AG04450 (cell line): Measurements from ENCODE around the gene LRRC49. TPM values are rescaled to one million over a fixed set of nuclear protein-coding genes. Genes with fewer than 3 reads are reported as not detected.

Experiments used
- CTCF ChIA-PET: fragments of 300-600, 350-600 bp; formaldehyde crosslinking; extraction: SDS; loops from one replicate; lab custom pipeline; 2022; ENCODE audit warnings: antibody characterized with exemption, inconsistent platforms; lab: Charles Lee
- POLR2A ChIA-PET: fragments of 350-600 bp; formaldehyde crosslinking; extraction: SDS; loops from one replicate; lab custom pipeline; 2021; ENCODE audit warnings: antibody characterized with exemption, inconsistent platforms; lab: Yijun Ruan, JAX
- DNase-seq: peaks from one replicate; pipeline ENCODE4 v3.0.0-alpha.2; 2011; ENCODE audit warnings: low read depth, low spot score
- H3K27ac ChIP-seq: one replicate; pipeline ENCODE4 v1.5.1; 2012; ENCODE audit warnings: low read depth, low read length, control low read depth
- H3K27me3 ChIP-seq: one replicate; pipeline ENCODE4 v1.6.0; 2012; ENCODE audit warnings: low read length; ENCODE audit not compliant: control insufficient read depth, insufficient read depth
- H3K4me3 ChIP-seq: 2 replicates; pipeline ENCODE4 v1.5.1; 2011; ENCODE audit warnings: mild to moderate bottlenecking, low read depth, low read length, control low read depth
- H3K9me3 ChIP-seq: 2 replicates; pipeline ENCODE4 v1.5.1; 2012; ENCODE audit warnings: low read length; ENCODE audit not compliant: control insufficient read depth, insufficient read depth
- polyA plus RNA-seq: library from polyadenylated mRNA; depleted of rRNA; stranded (reverse); fragments of >200 nt; gene quantifications from 2 replicates; pipeline ENCODE4 v1.2.3, GENCODE V29; 2011
- TF ChIP-seq, protein P1 (sequence below): IDR thresholded peaks from 2 replicates; pipeline ENCODE4 v1.5.1; 2011; ENCODE audit warnings: low read depth, low read length, control low read depth, inconsistent platforms

The LRRC49 gene
- polyA plus RNA-seq, 1 experiment, result 25.0 TPM

- Histone ChIP-seq H3K27me3 (no peaks in the 10 kb centered on the region), H3K27ac (no peak overlapping the region), H3K4me3 (no peak overlapping the region), H3K9me3 (no peaks in the 10 kb centered on the region)
- no peak for DNase-seq
- TF ChIP-seq, protein P1, sequence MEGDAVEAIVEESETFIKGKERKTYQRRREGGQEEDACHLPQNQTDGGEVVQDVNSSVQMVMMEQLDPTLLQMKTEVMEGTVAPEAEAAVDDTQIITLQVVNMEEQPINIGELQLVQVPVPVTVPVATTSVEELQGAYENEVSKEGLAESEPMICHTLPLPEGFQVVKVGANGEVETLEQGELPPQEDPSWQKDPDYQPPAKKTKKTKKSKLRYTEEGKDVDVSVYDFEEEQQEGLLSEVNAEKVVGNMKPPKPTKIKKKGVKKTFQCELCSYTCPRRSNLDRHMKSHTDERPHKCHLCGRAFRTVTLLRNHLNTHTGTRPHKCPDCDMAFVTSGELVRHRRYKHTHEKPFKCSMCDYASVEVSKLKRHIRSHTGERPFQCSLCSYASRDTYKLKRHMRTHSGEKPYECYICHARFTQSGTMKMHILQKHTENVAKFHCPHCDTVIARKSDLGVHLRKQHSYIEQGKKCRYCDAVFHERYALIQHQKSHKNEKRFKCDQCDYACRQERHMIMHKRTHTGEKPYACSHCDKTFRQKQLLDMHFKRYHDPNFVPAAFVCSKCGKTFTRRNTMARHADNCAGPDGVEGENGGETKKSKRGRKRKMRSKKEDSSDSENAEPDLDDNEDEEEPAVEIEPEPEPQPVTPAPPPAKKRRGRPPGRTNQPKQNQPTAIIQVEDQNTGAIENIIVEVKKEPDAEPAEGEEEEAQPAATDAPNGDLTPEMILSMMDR, result no peak
- ChIA-PET POLR2A (no interaction called here), CTCF (no interaction called here)
Observed at GRCh38 chr15:70967646-70968045, 75.0 kb downstream of the LRRC49 start.

GRCh38 chr15:70974004-70974832, 81.6 kb downstream of the LRRC49 start:
- ChIA-PET POLR2A (no interaction called here), CTCF (interaction anchor here (0.6 to 2.1 kb wide), 18 partner anchors 9 to 828 kb away, joined by 3 to 11 read pairs (median 4); no protein-coding TSS in a partner anchor)
- DNase-seq, result peak; percentile 36
- Histone ChIP-seq H3K9me3 (no peaks in the 10 kb centered on the region), H3K27ac (no peak overlapping the region), H3K4me3 (no peak overlapping the region), H3K27me3 (no peaks in the 10 kb centered on the region)
- TF ChIP-seq, protein P1, result peak; percentile 51

DNA sequence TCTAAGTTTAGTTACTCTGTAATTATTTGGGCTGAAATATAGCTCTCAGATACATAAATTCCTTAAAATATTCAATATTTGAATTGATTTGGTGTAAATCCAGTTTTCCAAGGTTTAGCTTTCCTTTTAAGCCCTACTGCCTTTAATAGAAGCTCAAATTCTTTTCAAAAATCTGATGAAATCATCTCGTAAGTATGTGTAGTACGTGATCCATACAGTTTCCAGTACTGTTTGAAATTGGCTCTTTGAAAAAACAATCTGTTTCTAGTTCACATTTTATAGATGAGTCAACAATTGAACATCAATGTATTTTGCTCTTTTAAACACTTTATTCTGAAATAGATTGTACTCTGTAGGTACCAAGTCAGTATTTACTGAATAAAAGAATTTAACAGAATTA, 84.2 kb downstream of the LRRC49 start:
- Histone ChIP-seq H3K27me3 (no peaks in the 10 kb centered on the region), H3K27ac (no peak overlapping the region), H3K9me3 (no peaks in the 10 kb centered on the region), H3K4me3 (no peak overlapping the region)
- POLR2A ChIA-PET, result no interaction called here
- DNase-seq, result peak; percentile 41
- CTCF ChIA-PET, result interaction anchor here (0.6 to 1.4 kb wide), 5 partner anchors 35 to 825 kb away, joined by 3 to 5 read pairs (median 4); no protein-coding TSS in a partner anchor
- TF ChIP-seq, protein P1, result no peak

DNA sequence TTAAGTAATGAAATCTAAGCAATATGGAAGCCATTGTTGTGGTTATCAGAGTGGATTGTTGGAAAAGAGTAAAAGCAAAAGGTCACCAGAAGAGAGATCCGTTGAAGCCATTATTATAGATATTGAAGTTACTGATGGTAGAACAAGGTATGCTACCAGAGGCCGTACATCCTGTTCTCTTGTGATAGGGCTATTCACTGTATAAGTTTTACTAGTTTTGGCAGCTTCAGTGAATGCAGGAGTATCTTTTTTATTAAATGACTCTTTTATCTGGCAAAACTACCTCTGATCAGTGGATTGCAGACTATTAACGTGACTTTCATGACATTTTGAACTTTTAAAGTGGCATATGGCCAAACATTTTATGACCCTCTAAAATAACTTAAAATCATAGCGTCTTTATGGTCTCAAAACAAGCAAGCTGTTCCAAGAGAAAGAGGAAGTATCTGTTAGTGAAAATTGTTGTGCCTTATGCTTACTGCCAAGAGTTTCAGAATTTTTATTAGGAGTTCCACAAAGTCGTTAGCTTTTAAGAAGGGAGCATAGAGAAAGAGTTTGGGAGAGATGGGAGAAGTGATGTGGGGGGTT, 102.9 kb downstream of the LRRC49 start:
- H3K27me3 ChIP-seq, result no peaks in the 10 kb centered on the region
- POLR2A ChIA-PET, result no interaction called here
- peaks cover 10% of the 10 kb centered on the region for H3K9me3 ChIP-seq
- CTCF ChIA-PET, result interaction anchor here (1.2 to 1.6 kb wide), 2 partner anchors 10 to 16 kb away, joined by 4 to 6 read pairs; no protein-coding TSS in a partner anchor
- H3K27ac ChIP-seq, result no peak overlapping the region
- H3K4me3 ChIP-seq, result no peak overlapping the region
- TF ChIP-seq, protein P1, result no peak
- no peak for DNase-seq

- ChIA-PET POLR2A (no interaction called here), CTCF (no interaction called here)
- no peak overlapping the region for H3K27ac ChIP-seq
- no peak for DNase-seq
- TF ChIP-seq, protein P1, result no peak
- H3K27me3 ChIP-seq, result no peaks in the 10 kb centered on the region
- no peak overlapping the region for H3K4me3 ChIP-seq
- peaks cover under 1% of the 10 kb centered on the region; the same call in 1 of the 2 replicates for H3K9me3 ChIP-seq
Observed at GRCh38 chr15:70998319-70998718, 105.7 kb downstream of the LRRC49 start.
